GM19467 (cell line): Measurements from ENCODE around the gene EDEM2.
"Not testable (repeated sequence)": the region's sequence is repeated elsewhere in the genome, so short reads cannot be mapped to it uniquely, and the experiment has no call there.

Source experiments
- ATAC-seq: cut with Tn5 transposase; IDR thresholded peaks from one replicate; pipeline ENCODE4 v1.9.1; 2021; ENCODE audit warnings: mild to moderate bottlenecking, moderate library complexity; ENCODE audit not compliant: unreplicated experiment

Gene EDEM2

DNA sequence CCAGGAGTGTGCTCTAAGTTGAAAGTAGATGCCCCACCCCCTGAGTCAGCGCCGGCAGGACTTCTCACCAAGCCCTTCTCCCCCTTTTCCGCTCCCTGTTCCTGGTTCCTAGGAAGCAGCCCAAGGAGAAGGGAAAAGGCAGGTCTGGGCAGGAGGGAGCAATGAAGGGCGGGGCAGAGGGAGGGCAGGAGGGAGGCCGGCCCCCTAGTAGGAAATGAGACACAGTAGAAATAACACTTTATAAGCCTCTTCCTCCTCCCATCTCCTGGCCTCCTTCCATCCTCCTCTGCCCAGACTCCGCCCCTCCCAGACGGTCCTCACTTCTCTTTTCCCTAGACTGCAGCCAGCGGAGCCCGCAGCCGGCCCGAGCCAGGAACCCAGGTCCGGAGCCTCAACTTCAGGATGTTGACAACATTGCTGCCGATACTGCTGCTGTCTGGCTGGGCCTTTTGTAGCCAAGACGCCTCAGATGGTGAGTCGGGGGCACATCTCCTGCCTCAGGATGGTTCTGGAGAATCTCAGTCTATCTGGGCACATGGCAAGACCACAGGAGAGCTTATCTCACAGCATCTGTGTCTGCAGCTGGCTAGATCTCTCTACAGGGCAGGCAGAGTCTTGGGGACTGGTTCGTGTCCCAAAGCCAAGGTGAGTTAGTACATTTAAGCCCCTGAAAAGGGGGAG, 24.8 kb upstream of the EDEM2 start, which contains the start of gene PROCR:
TSS of gene PROCR (plus strand) at position 320 of the 681 bp plus-strand sequence. CDS start at position 403, 83 bp downstream.
- ATAC-seq: no peak

DNA sequence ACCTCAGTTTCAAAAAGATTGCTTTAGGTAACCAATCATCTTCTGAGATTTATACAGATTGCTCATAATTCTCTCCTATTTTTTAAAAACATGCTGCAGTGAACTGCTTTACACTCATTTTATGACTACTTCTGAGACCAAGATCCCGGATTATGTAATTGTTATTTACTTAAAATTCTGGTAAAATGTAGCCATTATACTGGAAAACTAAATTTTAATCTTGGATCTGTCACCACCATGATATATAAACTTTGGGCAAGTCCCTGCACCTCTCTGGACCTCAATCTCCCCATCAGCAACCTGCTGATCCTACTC, 24.3 kb upstream of the EDEM2 start:
- ATAC-seq: no peak

DNA sequence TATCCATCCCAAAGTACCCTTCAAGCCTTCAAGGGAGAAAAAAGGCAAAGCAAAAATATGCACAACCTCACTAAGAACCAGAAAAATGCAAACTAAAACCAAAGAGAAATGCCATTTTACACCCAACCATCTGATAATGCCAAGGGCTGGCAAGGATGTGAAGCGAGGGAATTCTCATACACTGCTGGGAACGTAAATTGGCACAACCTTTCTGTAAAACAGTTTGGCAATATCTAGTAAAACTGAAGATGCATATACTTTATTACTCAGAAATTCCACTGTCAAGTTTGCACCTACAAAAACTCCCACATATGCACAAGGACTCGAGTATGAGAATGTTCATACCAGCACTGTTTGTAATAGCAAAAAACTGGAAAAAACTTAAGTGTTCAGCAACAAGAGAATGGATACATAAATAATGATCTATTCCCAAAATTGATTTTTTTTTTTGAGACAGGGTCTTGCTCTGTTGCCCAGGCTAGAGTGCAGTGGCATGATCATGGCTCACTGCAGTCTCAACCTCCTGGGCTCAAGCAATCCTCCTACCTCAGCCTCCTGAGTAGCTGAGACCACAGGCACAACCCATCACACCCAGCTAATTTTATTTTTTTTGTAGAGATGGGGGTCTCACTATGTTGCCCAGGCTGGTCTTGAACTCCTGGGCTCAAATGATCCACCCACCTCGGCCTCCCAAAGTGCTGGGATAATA, 21.7 kb upstream of the EDEM2 start:
- not testable (repeated sequence) for ATAC-seq

DNA sequence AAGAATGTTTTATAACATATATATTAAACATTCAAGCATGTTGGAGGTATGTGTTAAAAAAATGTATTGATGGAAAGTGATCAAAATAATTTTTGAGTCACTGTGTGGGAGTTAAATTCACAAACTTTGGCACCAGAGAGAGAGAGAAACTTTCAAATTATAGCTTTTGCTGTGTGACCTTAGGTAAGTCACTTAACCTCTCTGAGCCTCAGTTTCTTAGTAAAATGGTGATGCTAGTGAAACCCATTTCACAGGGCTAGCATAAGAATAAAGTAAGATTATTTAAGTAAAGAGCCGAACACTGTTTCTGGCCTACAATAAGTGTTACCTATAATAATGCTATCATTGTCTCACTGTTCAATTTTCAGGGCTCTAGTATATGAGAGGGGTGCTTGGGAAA, 20.7 kb upstream of the EDEM2 start:
- no peak for ATAC-seq

DNA sequence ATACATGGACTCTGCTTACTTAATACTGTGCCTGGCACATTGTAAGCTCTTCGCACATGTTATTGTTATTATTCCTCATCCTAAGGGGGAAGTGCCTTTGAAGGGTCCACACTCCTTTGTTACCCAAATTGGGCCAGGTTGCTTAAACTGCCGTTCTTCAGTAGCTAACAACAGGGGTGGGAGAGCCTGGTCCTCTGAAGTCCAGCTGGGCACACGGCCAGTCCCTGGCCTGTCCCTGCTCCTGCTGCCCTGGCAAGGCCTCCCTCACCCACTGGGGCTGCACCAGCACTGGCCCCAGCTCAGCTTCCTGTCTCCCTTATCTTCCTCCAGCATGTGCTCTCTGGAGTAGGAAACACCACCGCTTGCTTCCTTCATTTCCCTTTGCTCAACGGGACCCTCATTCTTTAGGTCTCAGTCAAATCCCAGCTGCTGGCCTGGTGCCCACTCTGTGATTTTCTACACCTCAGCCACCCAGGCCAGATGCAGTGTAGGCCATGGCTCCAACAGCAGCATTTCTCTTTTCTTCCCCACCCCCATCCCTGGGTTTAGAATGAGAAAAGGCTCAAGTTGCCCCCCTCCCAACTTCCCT, 19.2 kb upstream of the EDEM2 start:
- no peak for ATAC-seq

DNA sequence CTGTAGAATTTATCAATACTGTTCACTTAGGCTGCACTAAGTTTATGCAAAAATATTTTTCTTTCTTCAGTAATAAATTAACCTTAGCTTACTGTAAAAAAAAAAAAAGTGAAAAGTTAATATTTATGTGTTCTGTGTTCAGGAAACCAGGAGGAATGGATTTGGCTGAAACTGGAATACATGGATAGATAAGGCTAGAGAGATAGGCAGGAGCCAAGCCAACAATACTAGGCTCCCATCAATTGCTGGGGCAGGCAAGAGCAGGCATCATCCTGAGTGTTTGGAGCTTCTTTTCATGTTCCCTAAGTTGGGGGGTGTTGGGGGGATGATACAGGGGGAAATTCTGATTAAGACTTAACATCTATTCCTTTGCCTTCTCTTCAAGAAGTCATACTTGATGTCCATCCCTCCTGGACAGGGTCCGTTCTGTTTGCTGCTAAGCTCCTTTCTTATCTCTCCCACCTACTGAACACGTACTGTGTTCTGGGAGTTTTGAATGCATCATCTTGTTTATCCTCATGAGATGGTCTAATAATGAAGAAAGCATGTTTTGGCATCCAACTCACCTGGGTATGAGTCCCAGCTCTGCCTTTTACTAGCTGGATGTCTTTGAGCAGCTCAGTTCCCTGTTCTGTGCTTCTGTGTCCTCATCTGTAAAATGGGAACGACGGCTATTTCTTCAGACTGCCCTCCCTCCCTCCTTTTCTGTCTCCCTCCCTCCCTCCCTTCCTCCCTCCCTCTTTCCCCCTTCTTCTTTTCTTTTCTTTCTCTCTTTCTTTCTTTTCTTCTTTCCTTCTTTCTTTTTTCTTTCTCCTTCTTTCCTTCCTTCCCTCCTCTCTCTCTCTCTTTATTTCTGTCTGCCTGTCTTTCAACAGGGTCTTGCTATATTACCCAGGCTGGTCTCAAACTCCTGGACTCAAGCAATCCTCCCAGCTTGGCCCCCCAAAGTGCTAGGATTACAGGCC, 18.4 kb upstream of the EDEM2 start:
- no peak for ATAC-seq

DNA sequence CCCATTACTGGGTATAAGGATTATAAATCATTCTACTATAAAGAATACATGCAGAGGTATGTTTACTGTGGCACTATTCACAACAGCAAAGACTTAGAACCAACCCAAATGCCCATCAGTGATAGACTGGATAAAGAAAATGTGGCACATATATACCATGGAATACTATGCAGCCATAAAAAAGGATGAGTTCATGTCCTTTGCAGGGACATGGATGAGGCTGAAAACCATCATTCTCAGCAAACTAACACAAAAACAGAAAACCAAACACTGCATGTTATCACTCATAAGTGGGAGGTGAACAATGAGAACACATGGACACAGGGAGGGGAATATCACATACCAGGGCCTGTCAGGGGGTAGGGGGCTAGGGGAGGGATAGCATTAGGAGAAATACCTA, 17.4 kb upstream of the EDEM2 start:
- ATAC-seq: not testable (repeated sequence)

DNA sequence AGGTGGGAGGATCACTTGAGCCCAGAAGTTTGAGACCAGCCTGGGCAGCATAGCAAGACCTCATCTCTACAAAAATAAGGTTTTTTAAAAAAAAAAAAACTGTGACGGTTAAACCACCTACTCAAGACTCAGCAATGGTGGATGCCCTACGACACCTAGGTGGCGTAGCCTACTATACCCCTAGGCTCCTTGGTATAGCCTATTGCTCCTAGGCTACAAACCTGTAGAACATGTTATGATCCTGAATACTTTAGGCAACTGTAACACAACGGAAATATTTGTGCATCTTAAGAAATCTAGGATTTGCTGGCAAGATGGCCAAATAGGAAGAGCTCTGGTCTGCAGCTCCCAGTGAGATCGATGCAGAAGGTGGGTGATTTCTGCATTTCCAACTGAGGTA, 13.2 kb upstream of the EDEM2 start:
- ATAC-seq: not testable (repeated sequence)

DNA sequence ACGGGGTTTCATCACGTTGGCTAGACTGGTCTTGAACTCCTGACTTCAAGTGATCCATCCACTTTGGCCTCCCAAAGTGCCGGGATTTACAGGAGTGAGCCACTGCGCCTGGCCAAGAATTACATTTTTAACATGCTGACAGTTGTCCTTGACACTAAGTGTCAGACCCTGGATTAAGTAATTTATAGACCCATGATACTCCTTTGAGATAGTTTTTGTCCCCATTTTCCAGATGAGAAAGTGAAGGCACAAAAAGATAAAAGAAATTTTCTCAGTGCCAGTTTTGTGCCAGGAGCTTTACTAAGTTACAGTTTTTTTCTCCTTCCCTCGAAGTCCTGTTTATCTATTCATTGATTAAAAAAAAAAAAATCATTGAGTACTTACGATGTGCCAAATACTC, 9.8 kb upstream of the EDEM2 start:
- ATAC-seq: no peak

DNA sequence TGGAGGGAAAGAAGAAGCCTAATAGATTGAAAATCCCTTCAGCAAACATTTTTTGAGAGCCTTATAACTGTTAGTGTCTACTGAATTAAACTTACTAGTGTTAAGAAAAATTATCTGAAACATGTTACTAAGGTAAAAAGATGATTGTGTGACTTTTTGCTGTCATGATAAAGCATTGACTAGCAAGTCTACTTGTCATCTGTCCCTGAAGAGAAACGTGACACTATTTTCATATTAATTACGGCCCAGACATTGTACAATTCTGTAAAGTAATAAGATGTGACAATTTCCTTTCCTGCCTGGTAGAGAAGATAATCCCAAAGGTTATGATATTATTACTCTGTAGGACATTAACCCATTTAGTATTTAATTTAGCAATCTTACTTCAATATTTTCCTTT, 8.8 kb upstream of the EDEM2 start:
- no peak for ATAC-seq

DNA sequence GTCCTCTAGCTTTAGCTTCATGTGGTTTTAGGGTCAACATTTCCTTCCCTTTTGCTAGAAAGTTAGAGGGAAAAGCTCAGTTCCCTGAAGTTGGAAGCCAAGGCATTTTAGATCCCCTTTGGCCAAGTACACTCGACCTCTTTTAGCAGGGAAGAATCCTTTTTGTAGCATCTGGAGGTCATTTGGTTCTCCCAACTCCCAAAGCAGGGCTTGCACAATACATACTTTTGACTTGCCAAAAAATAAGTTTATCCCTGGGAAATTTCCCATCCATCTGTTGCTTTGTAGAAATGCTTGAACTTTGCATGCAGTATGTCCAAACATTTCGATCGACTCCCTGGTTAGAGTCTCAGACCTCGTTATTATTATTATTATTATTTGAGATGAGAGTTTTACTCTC, 4.6 kb upstream of the EDEM2 start:
- ATAC-seq: no peak

DNA sequence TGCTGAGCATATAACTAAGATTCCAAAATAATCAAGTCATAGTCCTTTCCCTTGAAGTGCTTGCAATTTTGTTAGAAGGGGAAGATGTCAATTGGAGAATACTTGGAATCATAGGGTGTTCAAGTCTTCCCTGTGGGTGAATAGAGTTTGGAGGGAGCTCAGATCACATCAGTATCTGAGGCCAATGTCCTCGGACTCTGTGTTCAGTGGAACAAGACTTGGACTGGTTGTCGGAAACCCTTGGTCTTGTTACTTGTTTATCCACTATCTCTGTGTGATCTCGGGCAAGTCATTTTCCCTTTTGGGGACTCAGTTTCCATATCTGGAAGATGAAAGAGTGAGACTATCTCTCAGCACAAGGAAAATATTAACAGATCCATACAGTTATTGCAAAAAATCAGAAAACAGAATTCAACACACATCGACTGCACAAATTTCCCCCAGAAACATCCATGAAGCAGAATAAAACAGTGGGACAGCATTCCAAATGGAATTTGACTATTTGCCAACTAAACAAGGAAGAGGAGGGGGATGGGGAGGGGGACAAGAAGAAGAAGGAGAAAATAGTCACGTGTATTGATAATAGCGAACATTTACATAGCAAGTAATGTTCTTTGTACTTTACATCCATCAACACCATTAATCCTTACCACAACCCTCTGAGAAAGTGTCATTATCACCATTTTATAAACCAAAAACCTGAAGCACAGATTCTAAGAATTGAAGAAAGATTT, 3.9 kb upstream of the EDEM2 start:
- ATAC-seq: no peak

DNA sequence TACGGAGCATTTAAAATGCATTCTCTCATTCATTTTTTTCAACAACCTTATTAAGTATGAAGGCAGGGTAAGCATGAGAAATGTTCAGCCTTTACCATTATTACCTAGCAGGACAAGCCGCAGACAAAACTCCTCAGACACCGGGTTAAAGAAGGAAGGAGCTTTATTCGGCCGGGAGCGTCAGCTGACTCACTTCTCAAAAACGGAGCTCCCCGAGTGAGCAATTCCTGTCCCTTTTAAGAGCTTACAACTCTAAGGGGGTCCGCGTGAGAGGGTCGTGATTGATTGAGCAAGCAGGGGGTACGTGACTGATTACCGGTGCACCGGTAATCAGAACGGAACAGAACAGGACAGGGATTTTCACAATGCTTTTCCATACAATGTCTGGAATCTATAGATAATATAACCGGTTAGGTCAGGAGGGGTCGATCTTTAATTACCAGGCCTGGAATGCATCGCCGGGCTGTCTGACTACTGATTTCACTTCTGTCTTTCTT, 487 bp upstream of the EDEM2 start:
- ATAC-seq: not testable (repeated sequence)

DNA sequence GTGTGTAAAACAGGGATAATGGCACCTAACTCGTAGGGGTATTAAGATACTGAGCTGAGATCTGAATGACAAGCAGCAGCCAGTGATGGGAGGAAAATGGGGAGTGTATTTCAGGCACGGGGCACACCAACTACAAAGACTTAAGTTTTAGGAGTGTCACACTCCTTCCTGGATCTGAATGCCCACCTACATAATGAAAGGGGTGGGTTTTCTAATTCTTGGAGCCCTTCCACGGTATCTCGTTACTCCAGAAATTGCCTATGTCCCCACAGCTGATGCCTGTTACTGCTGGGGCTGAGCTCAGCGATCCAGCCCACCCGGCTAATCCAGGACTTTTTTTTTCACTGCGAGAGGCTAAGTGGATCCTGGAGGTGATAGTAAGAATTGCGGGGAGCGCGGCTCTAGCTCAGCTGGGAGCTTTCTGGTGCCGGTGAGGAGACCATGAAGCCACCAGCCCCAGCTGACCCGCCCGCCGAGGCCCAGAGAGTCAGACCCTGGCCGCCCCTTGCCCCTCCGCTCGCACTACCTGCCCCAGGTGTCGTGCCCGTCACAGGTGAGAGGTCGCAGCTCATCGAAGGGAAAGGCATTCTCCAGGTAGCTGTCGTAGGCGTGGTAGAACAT, 727 bp downstream of the EDEM2 start:
- ATAC-seq: no peak

DNA sequence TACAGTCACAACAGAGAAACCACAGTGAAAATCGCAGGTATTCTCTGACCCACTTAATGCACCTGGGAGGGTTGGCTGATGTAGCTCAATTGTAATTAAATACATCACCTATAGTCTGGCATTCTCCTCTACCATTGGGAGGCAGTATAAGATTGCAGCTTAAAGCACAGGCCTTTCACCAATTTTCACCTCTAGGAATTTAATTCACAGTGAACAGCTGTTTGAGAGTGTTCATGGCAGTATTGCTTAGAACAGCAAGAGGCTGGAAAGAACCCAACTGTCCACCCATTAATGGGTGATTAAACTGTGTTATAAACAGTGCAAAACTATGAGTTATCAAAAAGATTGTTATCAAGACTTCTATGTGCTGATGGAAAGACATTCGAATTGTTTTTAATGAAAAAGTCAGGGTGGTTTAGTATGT, 2.0 kb downstream of the EDEM2 start:
- no peak for ATAC-seq

DNA sequence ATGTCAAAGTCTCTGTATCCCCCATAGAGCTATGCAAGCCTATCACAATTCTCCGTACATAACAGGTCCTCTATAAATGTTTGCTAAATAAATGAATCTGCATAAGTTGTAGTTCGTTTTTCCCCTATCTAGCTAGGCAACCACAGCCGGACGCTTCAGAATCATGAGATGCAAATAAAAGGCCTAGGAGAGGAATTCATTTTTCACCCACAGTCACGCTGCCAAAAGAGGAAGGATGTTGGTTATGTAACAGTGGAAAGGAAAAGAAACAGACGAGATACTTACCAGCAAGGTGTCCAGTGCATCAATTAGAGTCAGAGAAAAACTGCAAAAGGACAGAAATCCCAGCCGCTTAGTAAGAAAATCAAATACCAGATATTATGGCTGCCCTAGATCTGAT, 2.4 kb downstream of the EDEM2 start:
- ATAC-seq: no peak

DNA sequence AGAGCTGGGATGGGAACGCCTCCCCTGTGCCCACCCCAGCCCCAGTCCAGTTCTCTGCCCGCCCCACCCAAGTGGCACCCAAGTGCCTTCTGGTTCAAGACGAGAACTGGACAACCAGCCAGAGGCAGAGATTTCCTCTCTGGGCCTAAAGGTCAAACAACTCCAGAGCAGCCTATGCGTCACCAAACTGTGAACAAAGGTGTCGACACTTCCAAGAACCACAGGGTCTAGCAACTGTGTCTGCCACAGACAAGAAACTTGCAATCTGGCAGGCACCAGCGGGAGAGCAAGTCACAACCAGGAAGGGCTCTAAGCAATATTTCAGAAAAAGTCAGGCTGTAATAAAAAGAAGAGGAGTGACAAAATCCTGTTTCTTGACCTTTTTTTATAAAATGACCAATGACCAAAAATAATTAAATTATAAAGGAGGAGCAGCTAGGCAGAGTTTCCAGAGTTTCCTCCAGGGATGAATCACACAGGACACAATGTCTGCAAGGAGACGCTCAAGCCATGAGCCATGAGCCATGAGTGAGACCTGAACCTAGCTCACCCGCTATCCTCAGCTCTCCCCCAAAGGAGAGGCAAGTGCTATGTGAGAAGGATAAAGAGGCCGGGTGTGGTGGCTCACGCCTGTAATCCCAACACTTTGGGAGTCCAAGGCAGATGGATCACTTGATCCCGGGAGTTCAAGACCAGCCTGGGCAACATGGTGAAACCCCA, 11.1 kb downstream of the EDEM2 start:
- ATAC-seq: no peak

DNA sequence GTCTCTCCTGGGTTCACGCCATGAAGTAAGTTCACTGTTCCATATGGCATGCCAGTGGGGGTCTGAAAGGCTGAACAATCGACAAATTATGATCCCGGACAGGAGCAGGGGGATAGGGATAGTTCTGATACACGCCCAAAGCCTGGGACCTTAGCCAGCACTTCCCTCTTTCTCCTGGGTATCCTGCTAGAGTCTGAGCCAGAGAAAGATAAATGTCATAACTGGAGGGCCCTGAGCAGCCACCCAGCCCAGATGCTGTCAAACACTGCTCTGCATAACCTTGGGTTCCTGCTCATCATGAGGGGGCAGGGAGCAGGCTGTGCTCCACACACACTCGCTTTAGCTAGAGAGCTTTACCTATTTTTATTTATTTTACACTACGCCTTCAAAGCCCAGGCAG, 12.3 kb downstream of the EDEM2 start:
- no peak for ATAC-seq

DNA sequence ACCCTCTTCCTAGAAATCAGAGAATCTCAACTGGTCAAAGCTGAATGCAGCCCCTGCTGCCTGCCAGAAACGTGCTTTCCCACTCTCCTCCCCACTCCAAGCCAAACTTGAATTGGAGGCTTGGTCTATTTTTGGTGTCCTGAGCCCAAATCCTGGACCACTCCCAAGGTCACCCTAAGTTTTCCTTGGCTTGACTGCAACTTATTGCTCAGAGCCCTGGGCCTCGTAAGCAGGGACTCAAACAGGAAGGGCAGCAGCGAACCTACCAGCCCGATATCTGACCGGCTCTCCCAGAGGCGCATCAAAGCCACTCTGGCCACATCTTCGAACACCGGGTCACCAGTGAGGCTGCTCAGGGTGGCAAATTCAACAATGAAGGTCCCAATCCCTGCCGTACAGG, 12.7 kb downstream of the EDEM2 start:
- no peak for ATAC-seq
